ENCODE data around the gene SCART1. TPM values are rescaled to one million over a fixed set of nuclear protein-coding genes. Genes with fewer than 3 reads are reported as not detected.

The SCART1 gene
- total and polyA plus RNA-seq, 10 of the 15 experiments (the other 5 are each of a cell fraction or from before 2014, with no cell fraction given) = 0.05 to 22.0 (median 0.58) TPM

- no peak overlapping the region for H3K9ac ChIP-seq (ENCODE audit: control insufficient read depth, insufficient read depth, low read length)
- no peak overlapping the region for H3K27ac ChIP-seq (ENCODE audit: control insufficient read depth, insufficient read depth)
- no peaks in the 10 kb centered on the region for H3K79me2 ChIP-seq (ENCODE audit: control insufficient read depth, insufficient read depth, low read length)
- no TSS peak for BruUV-seq (replicated peaks)
- no peak for FAIRE-seq
- H3K4me1 ChIP-seq (ENCODE audit: control insufficient read depth, insufficient read depth, low read length) = peaks cover 14% of the 10 kb centered on the region
- intact Hi-C loops (cut with micrococcal nuclease; ENCODE audit: unreplicated experiment) = no loop called here
- H3K4me3 ChIP-seq = no peak overlapping the region
- no peaks in the 10 kb centered on the region for H4K20me1 ChIP-seq (ENCODE audit: control insufficient read depth, insufficient read depth)
- no peaks in the 10 kb centered on the region for H3K36me3 ChIP-seq (ENCODE audit: control insufficient read depth in 2 of 2, insufficient read depth in 2 of 2, low read length in 1 of 2)
- ChIA-PET CTCF (no interaction called here), RAD21 (ENCODE audit: unreplicated experiment) (no interaction called here), SMC1A (ENCODE audit: uncharacterized antibody, unreplicated experiment) (no interaction called here), POLR2A (no interaction called here)
- no peak for ATAC-seq
- no peak overlapping the region for H2AFZ ChIP-seq (ENCODE audit: control insufficient read depth, low read depth, low read length)
- in situ Hi-C loops (cut with MboI) = no loop called here
- peaks cover 23% of the 10 kb centered on the region for H3K9me3 ChIP-seq (replicated peaks; ENCODE audit: control insufficient read depth, insufficient read depth, low read length)
- no peak overlapping the region for H3K4me2 ChIP-seq (ENCODE audit: control insufficient read depth, insufficient read depth)
- DNase-seq (ENCODE audit: low read depth, low spot score) = no peak
- TF ChIP-seq ZNF24 (IDR thresholded peaks at IDR 0.05) (no peak), SIX5 (IDR thresholded peaks at IDR 0.05; ENCODE audit: low read depth, low read length, severe bottlenecking) (no peak), FOXK2 (IDR thresholded peaks at IDR 0.05) (no peak), RELA (IDR thresholded peaks at IDR 0.05; ENCODE audit: borderline replicate concordance, partially characterized antibody) (no peak), SMAD1 (IDR thresholded peaks at IDR 0.05; ENCODE audit: low read depth, partially characterized antibody) (no peak), PML (IDR thresholded peaks at IDR 0.05; ENCODE audit: low read length) (no peak)
- H3K27me3 ChIP-seq (replicated peaks in 1 of 2; ENCODE audit: control insufficient read depth in 2 of 2, insufficient read depth in 2 of 2, low read length in 1 of 2) = no peaks in the 10 kb centered on the region
Observed at GRCh38 chr10:133487085-133487484, 33.3 kb downstream of the SCART1 start.

GRCh38 chr10:133488354-133488753 is 34.6 kb downstream of the SCART1 start:
- H3K4me2 ChIP-seq (ENCODE audit: control insufficient read depth, insufficient read depth) = no peak overlapping the region
- no peak overlapping the region for H2AFZ ChIP-seq (ENCODE audit: control insufficient read depth, low read depth, low read length)
- ChIA-PET POLR2A (no interaction called here), SMC1A (ENCODE audit: uncharacterized antibody, unreplicated experiment) (no interaction called here), RAD21 (ENCODE audit: unreplicated experiment) (no interaction called here), CTCF (interaction anchor here (1.2 to 1.8 kb wide), 2 partner anchors 9 to 159 kb away, joined by 4 to 5 read pairs; no protein-coding TSS in a partner anchor)
- H3K79me2 ChIP-seq (ENCODE audit: control insufficient read depth, insufficient read depth, low read length) = no peaks in the 10 kb centered on the region
- FAIRE-seq (no peak), ATAC-seq (no peak), DNase-seq (ENCODE audit: low read depth, low spot score) (no peak)
- peaks cover 23% of the 10 kb centered on the region for H3K9me3 ChIP-seq (replicated peaks; ENCODE audit: control insufficient read depth, insufficient read depth, low read length)
- no peaks in the 10 kb centered on the region for H3K36me3 ChIP-seq (ENCODE audit: control insufficient read depth in 2 of 2, insufficient read depth in 2 of 2, low read length in 1 of 2)
- BruUV-seq (replicated peaks) = no TSS peak
- intact Hi-C loops (cut with micrococcal nuclease; ENCODE audit: unreplicated experiment) = no loop called here
- H3K27me3 ChIP-seq (replicated peaks in 1 of 2; ENCODE audit: control insufficient read depth in 2 of 2, insufficient read depth in 2 of 2, low read length in 1 of 2) = no peaks in the 10 kb centered on the region
- H3K27ac ChIP-seq (ENCODE audit: control insufficient read depth, insufficient read depth) = no peak overlapping the region
- H3K4me1 ChIP-seq (ENCODE audit: control insufficient read depth, insufficient read depth, low read length) = peaks cover 14% of the 10 kb centered on the region
- H3K4me3 ChIP-seq = no peak overlapping the region
- no peaks in the 10 kb centered on the region for H4K20me1 ChIP-seq (ENCODE audit: control insufficient read depth, insufficient read depth)
- in situ Hi-C loops (cut with MboI) = no loop called here
- no peak overlapping the region for H3K9ac ChIP-seq (ENCODE audit: control insufficient read depth, insufficient read depth, low read length)
- TF ChIP-seq ZBTB40 (IDR thresholded peaks at IDR 0.05; ENCODE audit: borderline replicate concordance) (no peak), ZBTB11 (CRISPR knock-in tag; IDR thresholded peaks at IDR 0.05) (no peak), ZBED1 (IDR thresholded peaks at IDR 0.05; ENCODE audit: borderline replicate concordance) (no peak), TCF7 (IDR thresholded peaks at IDR 0.05; ENCODE audit: borderline replicate concordance) (no peak), LARP7 (IDR thresholded peaks at IDR 0.05) (no peak), KLF5 (IDR thresholded peaks at IDR 0.05; ENCODE audit: partially characterized antibody) (no peak), EP300 (IDR thresholded peaks at IDR 0.05; ENCODE audit: borderline replicate concordance in 1 of 2, control insufficient read depth in 1 of 2, low read depth in 2 of 2, low read length in 2 of 2) (no peak)
